ENCODE data around the gene ZZZ3. TPM values are rescaled to one million over a fixed set of nuclear protein-coding genes. Genes with fewer than 3 reads are reported as not detected.
"Not testable (repeated sequence)": the region's sequence is repeated elsewhere in the genome, so short reads cannot be mapped to it uniquely, and the experiment has no call there.

ZZZ3 gene
- 71.4 and 105 TPM in 2 replicates for total RNA-seq (2014; rRNA removed; shearing (Covaris generic))

DNA sequence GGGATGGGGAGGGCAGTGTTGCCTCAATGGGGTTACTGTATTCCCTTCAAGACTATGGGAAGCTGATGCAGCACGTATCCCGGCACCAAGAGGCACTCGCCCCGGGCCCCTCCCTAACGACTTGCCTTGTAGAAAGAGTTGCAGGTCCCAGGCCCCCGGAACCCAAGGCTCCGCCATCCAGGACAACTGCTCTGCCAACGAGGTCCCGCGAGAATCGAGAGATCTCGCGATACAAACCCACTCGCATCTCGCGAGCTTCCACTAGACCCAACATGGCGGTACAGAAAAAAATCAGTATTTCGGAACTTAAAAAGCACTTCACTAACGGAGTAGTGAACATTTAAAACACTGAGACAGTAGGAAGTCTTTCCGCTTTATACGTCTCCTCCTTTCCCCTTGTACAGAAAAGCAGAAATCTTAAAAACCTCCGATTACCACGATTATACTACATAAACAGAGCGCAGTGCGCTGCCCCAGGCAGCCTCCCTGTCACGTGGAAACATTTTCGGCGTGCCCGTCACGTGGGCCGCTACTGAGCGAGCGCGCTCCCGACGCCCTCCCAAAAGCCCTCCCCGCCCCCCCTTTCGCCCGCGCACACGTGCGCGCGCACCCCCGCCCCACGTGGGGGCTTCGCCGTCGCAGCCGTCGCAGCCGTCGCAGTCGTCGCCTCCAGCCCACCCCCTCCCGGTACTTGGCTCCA is at the start of gene ZZZ3:
ZZZ3 (minus strand) TSS at position 199 of the 700 bp plus-strand sequence. CDS start 49,304 bp downstream, outside the sequence.
- peak; percentile 94 for DNase-seq (ENCODE audit: low read depth)

GRCh38 chr1:77732090-77732489 is 49.6 kb upstream of the ZZZ3 start:
- DNase-seq (ENCODE audit: low read depth) = no peak

- DNase-seq (ENCODE audit: low read depth) = no peak
Measured at GRCh38 chr1:77725706-77726105, 43.2 kb upstream of the ZZZ3 start.

DNA sequence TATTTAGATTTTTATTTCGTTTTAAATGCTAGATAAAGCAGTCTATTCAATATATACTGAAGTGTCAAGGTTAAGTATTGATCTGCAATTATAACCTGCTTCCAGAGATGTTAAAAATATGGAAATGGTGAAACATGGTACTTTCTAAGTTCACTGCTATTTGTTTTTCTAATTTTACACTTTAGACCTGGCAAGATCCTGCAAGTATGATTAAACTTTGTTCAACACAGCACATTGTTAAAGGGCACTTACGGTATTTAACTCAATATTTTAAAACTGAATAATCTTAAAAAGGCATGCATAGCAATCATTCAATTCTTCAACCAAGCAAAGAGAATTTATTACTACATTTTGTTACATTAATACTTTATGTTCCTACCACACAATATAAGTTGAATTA is 35.7 kb upstream of the ZZZ3 start:
- DNase-seq (ENCODE audit: low read depth) = no peak

GRCh38 chr1:77716065-77716464 is 33.6 kb upstream of the ZZZ3 start:
- no peak for DNase-seq (ENCODE audit: low read depth)

DNA sequence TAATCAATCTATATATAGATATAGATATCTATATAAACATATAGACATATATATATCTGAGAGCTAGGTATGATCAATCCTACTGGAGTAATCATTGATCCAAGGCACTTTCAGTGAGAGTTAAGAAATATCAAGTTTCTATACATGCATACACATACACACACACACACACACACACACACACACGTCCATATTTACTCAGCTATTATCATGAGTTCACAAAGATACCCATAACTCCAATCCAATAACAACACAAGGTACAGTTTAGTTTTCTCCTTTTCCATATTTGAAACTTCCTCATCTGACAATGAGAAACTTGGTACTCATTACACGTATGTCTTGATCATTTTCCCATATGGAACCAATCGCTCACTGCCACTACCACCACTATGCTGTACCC is 27.3 kb upstream of the ZZZ3 start:
- DNase-seq (ENCODE audit: low read depth) = no peak

- peak; percentile 42 for DNase-seq (ENCODE audit: low read depth)
Measured at GRCh38 chr1:77706321-77706720, 23.9 kb upstream of the ZZZ3 start.

DNA sequence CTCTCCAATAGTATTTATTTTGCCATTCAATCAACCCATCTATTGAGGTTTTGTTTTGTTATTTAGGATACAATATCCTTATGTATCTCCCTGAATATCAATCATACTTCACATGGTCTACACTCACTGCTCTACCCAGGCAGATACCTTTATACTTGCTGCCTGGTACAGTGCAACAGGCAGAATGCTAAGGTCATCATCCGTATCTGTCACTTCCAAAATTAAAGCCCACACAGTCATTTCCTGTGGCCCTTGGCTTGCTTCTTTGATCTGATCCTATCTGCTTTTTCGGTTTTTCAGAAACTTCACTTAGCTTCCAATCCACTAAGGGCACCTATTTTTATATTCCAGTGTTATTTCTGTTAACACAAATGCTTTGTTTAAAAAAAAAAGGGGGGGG is 22.3 kb upstream of the ZZZ3 start:
- peak; percentile 10 for DNase-seq (ENCODE audit: low read depth)

GRCh38 chr1:77699673-77700072 is 17.2 kb upstream of the ZZZ3 start:
- not testable (repeated sequence) for DNase-seq (ENCODE audit: low read depth)

GRCh38 chr1:77697441-77697840 is 15.0 kb upstream of the ZZZ3 start:
- DNase-seq (ENCODE audit: low read depth) = no peak

DNA sequence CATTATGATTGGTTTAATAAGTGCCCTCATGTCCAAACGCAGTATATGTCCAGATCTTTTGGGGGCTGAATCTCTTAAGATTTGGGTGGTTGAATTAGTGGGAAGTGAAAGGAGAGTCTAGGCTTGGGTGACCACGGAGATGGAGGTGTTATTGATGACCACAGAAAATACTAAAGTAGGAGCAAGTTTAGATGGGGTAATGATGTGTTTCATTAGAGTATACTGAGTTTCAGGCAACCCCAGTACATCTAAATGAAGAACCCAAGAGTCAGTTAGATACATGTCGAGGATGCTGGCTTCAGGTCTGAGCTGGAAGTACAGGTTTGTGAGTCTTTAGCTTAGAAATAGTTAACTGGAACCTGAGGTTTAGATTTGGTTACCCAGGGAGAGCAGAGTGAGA is 6.5 kb upstream of the ZZZ3 start:
- no peak for DNase-seq (ENCODE audit: low read depth)

GRCh38 chr1:77687519-77687906 is 5.1 kb upstream of the ZZZ3 start:
- DNase-seq (ENCODE audit: low read depth) = no peak

- DNase-seq (ENCODE audit: low read depth) = no peak
Measured at GRCh38 chr1:77686796-77687518, 4.5 kb upstream of the ZZZ3 start.

DNA sequence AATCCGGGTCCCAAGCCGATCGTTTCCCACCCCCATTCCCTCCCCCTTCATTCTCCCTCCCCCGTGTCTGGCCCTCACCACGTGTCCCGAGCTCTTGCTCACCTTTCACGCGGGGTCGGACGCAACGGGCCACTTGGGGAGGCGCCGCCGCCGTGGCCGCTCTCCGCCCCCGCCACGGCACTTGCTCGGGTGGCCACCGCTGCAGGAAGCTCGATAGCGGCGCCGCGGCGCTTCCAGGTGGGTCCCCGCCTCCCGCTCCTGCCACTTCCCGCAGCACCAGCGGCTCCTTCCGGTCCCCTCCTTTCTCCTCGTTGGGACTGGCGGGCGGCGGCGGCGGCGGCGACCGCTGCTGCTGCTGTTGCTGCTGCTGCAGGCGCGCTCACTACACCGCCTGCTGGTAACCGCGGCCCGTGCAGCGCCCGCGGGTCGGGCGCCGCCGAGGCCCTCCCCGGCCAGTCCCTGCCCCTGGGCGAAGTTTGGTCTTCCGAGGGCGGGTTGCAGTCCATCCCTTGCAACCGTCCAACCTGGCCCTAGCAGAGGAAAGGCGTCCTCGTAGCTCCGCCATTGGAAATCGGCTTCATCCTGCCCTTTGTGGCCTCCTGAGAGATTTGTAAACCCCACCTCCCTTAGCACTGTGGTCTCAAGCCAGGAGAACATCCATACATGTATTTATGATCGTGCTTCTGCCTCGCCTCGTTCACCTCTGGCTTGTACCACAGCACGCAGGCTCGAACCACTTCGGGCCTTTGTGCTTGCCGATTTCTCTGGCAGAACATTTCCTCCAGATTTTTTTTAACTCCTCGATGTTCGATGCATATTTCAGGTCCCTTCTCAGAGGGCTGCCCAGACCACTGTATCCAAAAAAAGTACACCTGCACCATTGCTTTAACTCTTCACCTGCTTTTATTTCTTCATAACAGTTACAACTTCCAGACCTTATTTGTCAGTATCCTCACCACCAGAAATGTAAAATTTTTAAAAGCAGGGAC is 996 bp upstream of the ZZZ3 start:
- peak; percentile 93 for DNase-seq (ENCODE audit: low read depth)

DNA sequence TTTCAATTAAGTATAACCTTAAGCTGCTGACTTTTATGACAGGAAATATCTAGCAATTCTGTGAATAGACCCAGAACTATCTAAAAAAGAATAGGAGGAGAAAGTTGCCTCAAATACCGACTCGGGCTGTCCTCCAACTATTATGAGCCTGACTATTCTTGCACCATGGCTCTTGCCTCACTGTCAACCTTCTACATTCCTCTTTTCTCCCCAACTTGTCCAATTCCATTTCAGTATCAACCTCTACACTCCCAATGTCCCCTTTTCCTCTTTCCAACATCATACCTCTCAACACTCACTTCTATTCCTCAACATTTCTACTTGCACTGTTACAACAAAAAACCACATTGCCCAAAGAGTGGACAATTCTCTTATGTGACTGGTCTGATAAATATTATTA is 2.3 kb downstream of the ZZZ3 start:
- no peak for DNase-seq (ENCODE audit: low read depth)

GRCh38 chr1:77678660-77679610 is 3.5 kb downstream of the ZZZ3 start:
- no peak for DNase-seq (ENCODE audit: low read depth)

DNA sequence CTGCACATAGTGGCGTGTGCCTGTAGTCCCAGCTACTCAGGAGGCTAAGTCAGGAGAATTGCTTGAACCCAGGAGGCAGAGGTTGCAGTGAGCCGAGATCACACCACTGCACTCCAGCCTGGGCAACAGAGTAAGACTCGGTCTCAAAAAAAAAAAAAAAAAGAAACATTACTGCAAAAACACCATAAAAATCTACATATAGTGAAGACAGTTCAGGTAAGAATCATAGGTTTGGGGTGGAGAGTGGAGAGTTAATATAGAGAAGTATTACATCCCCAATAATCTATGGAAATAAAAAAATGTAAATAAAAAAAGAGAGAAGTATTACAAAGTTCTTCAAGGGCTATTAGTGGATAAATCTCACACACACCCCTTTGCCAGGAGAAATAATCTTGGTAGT is 7.7 kb downstream of the ZZZ3 start:
- DNase-seq (ENCODE audit: low read depth) = not testable (repeated sequence)

DNA sequence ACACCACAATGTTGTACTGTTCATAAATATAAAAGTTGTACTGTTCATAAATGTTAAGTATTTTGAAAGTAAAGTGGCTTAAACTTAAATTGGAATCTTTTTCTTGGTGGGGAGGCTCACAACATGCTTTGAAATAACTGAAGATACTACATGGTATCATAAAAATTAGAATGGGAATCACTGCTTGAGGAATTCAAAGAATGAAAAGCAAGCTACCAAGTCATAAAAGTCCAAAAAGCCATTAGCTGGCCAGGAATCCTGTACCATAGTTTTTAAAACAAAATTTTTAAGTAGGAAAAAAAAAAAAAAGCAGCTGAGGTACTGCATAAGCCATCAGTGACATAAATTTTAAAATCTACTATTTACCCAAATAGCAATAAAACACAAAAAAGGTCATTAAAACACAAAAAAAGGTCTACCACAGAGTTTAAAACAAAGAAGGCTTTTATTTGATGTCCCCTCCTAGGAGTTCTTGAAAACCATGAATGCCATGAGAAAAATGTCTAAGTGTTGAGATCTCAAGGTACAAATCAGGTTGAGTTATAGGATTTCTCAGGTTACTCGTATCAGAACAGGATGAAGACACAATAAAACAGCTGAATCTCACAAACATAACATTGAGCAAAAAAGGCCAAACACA is 8.6 kb downstream of the ZZZ3 start:
- DNase-seq (ENCODE audit: low read depth) = peak; percentile 26

DNA sequence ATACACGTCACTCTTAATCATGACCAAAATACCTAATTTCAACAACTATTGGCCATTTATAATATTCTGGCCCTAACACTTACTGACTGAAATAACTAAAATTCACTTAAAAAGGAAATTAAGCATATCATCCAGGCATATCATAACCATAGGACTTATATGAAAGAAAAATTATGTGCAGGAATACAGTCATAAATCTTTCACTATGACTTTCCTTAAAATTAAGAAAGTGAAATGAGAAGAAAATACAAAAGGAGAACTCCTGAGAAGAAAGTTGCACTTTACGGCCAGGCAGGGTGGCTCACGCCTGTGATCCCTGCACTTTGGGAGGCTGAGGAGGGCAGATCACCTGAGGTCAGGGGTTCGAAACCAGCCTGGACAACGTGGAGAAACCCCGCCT is 9.4 kb downstream of the ZZZ3 start:
- DNase-seq (ENCODE audit: low read depth) = no peak

- no peak for DNase-seq (ENCODE audit: low read depth)
Measured at GRCh38 chr1:77672374-77672773, 10.1 kb downstream of the ZZZ3 start.
